ENCODE data around the gene ST3GAL5. TPM values are rescaled to one million over a fixed set of nuclear protein-coding genes. Genes with fewer than 3 reads are reported as not detected.

ST3GAL5 gene
- total RNA-seq, 1 donor from 2014 or later = 76.7 TPM

- H3K4me3 ChIP-seq = no peak overlapping the region
- H3K27ac ChIP-seq = no peak overlapping the region
- intact Hi-C loops (cut with DNase I) = no loop called here
- TF ChIP-seq CTCF (IDR thresholded peaks at IDR 0.05) = no peak
- H3K27me3 ChIP-seq = no peaks in the 10 kb centered on the region
- ATAC-seq = no peak
- peaks cover 73% of the 10 kb centered on the region for H3K36me3 ChIP-seq
- no peaks in the 10 kb centered on the region for H3K9me3 ChIP-seq
- H3K4me1 ChIP-seq = no peaks in the 10 kb centered on the region
- no peak for DNase-seq
These were observed 41.7 kb downstream of the ST3GAL5 start for GRCh38 chr2:85847051-85847588.

GRCh38 chr2:85846411-85846810 lies 42.4 kb downstream of the ST3GAL5 start:
- intact Hi-C loops (cut with DNase I) = no loop called here
- Histone ChIP-seq H3K27me3 (no peaks in the 10 kb centered on the region), H3K4me3 (no peak overlapping the region), H3K9me3 (no peaks in the 10 kb centered on the region), H3K27ac (no peak overlapping the region), H3K4me1 (no peaks in the 10 kb centered on the region), H3K36me3 (peaks cover 73% of the 10 kb centered on the region)
- TF ChIP-seq CTCF (IDR thresholded peaks at IDR 0.05) = no peak
- no peak for ATAC-seq
- DNase-seq = no peak

GRCh38 chr2:85844486-85844885 lies 44.3 kb downstream of the ST3GAL5 start:
- no peak overlapping the region for H3K4me3 ChIP-seq
- H3K4me1 ChIP-seq = no peaks in the 10 kb centered on the region
- H3K27me3 ChIP-seq = no peaks in the 10 kb centered on the region
- TF ChIP-seq CTCF (IDR thresholded peaks at IDR 0.05) = no peak
- intact Hi-C loops (cut with DNase I) = no loop called here
- DNase-seq (no peak), ATAC-seq (peak; percentile 78)
- H3K9me3 ChIP-seq = no peaks in the 10 kb centered on the region
- H3K36me3 ChIP-seq = peaks cover 75% of the 10 kb centered on the region
- no peak overlapping the region for H3K27ac ChIP-seq

GRCh38 chr2:85843543-85843942 lies 45.2 kb downstream of the ST3GAL5 start:
- peak; percentile 44 for TF ChIP-seq CTCF (IDR thresholded peaks at IDR 0.05)
- ATAC-seq = no peak
- peaks cover 83% of the 10 kb centered on the region for H3K36me3 ChIP-seq
- no peak overlapping the region for H3K4me3 ChIP-seq
- no peaks in the 10 kb centered on the region for H3K4me1 ChIP-seq
- no peak overlapping the region for H3K27ac ChIP-seq
- H3K27me3 ChIP-seq = no peaks in the 10 kb centered on the region
- H3K9me3 ChIP-seq = no peaks in the 10 kb centered on the region
- DNase-seq = no peak
- intact Hi-C loops (cut with DNase I) = no loop called here

GRCh38 chr2:85840091-85840490 lies 48.7 kb downstream of the ST3GAL5 start:
- Histone ChIP-seq H3K4me1 (no peaks in the 10 kb centered on the region), H3K27me3 (no peaks in the 10 kb centered on the region), H3K4me3 (no peak overlapping the region), H3K9me3 (no peaks in the 10 kb centered on the region), H3K36me3 (peaks cover 54% of the 10 kb centered on the region), H3K27ac (no peak overlapping the region)
- intact Hi-C loops (cut with DNase I) = no loop called here
- ATAC-seq (no peak), DNase-seq (no peak)
- no peak for TF ChIP-seq CTCF (IDR thresholded peaks at IDR 0.05)

GRCh38 chr2:85839461-85839860 lies 49.3 kb downstream of the ST3GAL5 start:
- intact Hi-C loops (cut with DNase I) = no loop called here
- no peaks in the 10 kb centered on the region for H3K4me1 ChIP-seq
- no peak for ATAC-seq
- H3K36me3 ChIP-seq = peaks cover 47% of the 10 kb centered on the region
- no peak for DNase-seq
- H3K27ac ChIP-seq = no peak overlapping the region
- no peak overlapping the region for H3K4me3 ChIP-seq
- TF ChIP-seq CTCF (IDR thresholded peaks at IDR 0.05) = no peak
- H3K9me3 ChIP-seq = no peaks in the 10 kb centered on the region
- H3K27me3 ChIP-seq = no peaks in the 10 kb centered on the region

All from upper lobe of right lung (tissue), 1 donor.